C4-2B (cell line): ENCODE measurements around the gene SSU72.

Source experiments
- CTCF ChIP-seq: fragments of 450-650 bp; conservative IDR thresholded peaks from 2 replicates; pipeline ENCODE4 v1.5.1; 2017; ENCODE audit warnings: mild to moderate bottlenecking
- ZFX ChIP-seq: fragments of 450-650 bp; IDR thresholded peaks from 2 replicates; pipeline ENCODE4 v1.6.1; 2017

- no peak for TF ChIP-seq CTCF
- TF ChIP-seq ZFX, result no peak
These were observed 31.0 kb downstream of the SSU72 start for GRCh38 chr1:1543706-1544099.
